HG03095 (cell line): ENCODE measurements around the gene EYA3.
A peak's percentile ranks its signal among the peaks of the same experiment; 100 is the strongest.

Source experiments
- ATAC-seq: cut with Tn5 transposase; IDR thresholded peaks from one replicate; pipeline ENCODE4 v1.9.1; 2021; ENCODE audit warnings: moderate library complexity; ENCODE audit not compliant: unreplicated experiment

Gene EYA3

DNA sequence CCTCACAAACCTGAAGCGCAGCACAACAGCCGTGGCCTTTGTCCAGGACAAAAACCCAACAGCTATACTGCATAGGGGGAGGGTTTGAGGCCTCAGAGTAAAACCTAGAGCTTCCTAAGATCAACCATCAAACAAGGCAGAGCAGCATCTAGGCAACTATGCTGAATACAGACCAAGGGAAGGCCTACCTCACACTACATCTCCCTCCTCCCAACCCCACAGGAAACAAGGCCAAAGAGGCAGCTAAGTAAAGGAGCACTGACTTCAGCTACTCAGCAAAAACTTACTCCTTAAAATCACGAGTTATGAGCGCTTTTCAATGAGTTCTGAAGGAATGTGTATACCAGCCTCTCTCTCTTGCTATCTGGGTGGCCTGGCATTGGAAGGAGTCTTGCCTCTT, 116.3 kb downstream of the EYA3 start:
- ATAC-seq: no peak

DNA sequence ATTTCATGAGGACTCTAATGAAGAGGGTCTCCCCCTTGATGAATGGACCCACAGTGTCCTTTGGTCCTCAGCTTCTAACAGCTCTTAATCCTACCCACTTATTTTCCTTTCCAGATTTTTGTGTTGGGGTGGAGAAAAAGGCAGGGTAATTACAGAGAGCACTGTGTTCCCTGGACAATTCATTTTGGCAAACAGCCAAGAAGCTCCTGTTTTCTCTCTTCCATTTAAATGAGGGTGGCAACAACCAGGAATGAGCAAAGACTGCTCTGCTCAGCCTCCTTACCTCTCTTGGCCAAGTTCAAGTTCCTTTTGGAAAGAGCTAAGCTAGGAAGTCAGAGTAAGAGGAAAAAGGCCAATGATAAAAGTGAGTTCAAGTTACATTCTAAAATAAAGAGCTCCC, 116.7 kb downstream of the EYA3 start:
- ATAC-seq: no peak

DNA sequence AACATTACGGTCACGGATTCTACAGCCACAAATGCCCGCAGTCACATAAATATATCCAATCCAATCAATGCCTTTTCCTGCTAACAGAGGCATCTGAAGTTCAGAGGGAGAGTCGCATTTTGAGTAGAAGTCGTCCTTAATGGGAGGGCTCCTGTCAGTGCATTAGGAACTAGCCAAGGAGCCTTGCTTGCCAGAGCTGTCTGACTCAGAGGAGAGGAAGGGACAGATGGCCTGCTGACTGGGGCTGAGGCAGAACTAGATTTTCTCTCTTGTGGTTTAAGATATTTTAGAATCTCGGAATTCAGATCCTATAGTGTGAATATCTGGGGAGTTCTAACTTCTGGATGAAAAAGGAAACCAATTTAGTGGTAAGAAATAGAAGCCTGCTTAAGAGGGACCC, 118.0 kb downstream of the EYA3 start:
- no peak for ATAC-seq

DNA sequence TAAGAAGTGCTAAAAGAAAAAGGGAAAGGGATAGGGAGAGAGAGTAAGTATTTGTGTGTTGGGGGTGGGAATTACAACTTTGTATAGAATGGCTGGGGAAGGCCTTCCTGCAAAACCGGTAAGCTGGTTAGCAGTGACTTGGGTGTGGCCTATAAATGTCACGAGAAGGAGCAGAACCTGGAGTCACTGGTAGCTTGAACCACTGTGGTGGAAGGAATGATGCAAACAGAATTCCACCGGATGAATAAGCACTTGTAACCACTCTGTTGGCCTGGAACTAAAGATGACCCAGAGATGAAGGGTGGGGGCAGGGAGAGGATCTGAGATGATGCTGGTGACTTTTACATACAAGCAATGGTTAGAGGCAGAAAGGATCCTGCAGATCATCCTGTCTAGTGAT, 119.7 kb downstream of the EYA3 start:
- no peak for ATAC-seq

DNA sequence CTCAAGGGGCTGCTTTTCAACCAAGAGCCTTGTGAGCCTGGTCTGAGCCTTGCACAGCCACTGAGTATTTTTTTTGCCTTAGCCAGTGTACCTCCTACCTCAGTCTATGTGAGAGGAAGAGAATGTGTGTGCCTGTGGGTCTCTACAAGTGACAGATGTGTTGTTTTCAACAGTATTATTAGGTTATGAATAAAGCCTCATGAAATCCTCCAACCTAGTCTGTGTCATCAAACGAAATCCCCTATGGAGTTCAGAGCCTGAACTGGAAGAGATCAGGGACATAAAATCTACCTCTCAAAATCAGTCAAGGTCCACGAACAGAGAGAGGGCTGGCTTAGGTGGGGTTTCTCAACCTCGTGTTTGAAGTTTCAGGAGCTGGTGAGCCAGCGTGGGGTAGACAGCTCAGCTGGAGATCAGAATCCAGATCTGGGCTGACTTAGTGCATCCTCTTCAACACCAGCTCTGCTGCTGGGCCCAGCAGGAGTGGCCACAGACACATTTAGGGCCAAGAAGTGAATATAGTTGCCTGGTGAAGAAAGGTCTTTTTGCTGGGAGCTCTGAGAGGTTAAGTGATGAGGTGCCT, 120.4 kb downstream of the EYA3 start:
- ATAC-seq: no peak

DNA sequence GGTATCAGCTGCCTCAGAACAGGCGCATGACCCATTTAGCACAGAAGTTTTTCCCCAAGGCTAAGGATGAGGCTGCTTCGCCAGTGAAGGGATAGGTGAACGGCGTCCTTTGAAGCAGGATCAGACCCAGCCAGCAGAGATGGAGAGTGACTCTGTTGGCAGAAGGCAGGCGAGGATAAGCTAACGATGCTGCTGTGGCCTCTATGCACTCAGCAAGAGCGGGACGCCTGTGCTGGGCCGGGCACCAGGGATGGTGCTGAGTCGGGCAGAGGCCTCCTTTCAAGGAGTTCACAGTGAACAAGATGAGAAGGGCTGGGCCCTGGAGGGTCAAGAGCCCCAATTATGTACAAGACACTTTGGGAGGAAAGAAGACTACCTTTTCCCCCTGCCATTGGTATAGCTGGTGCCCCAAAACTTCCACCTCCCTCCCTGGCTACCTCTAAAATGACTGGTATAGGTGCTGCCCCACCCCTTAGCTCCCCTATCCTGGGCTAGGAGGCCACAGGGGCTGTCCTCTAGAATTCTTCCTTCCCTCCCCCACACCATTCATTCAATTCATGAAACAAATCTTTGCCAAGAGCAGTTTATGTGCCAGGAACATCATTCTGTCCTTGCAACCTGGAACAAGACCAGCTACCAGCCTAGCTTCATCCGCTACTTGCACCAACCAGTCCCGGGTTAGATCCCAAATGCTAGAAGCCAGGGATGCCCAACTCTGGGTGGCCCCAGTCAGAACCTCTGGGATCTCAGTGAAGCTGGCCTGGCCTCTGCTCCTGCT, 121.1 kb downstream of the EYA3 start:
- no peak for ATAC-seq

DNA sequence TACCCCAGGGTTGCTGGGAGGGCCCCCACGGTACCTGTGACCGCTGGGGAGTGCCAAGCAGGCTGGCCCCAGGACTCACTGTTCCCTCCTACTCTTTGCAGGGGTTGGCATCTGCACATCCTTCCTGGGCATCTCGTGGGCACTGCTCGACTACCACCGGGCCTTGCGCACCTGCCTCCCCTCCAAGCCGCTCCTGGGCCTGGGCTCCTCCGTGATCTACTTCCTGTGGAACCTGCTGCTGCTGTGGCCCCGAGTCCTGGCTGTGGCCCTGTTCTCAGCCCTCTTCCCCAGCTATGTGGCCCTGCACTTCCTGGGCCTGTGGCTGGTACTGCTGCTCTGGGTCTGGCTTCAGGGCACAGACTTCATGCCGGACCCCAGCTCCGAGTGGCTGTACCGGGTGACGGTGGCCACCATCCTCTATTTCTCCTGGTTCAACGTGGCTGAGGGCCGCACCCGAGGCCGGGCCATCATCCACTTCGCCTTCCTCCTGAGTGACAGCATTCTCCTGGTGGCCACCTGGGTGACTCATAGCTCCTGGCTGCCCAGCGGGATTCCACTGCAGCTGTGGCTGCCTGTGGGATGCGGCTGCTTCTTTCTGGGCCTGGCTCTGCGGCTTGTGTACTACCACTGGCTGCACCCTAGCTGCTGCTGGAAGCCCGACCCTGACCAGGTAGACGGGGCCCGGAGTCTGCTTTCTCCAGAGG, 121.9 kb downstream of the EYA3 start:
- no peak for ATAC-seq

DNA sequence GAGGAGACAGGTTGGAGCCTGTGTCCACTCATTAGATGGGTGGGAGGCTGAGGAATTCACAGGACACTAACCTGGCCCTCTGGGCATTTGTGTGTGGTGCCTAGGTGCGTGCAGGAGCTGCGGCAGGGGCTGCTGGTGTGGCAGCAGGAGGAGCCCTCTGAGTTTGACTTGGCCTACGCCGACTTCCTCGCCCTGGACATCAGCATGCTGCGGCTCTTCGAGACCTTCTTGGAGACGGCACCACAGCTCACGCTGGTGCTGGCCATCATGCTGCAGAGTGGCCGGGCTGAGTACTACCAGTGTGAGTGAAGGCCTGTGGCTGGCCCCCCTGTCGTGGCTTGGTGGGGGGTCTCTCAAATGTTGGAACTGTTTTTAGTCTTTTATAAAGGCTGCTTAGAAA, 125.0 kb downstream of the EYA3 start:
- no peak for ATAC-seq

DNA sequence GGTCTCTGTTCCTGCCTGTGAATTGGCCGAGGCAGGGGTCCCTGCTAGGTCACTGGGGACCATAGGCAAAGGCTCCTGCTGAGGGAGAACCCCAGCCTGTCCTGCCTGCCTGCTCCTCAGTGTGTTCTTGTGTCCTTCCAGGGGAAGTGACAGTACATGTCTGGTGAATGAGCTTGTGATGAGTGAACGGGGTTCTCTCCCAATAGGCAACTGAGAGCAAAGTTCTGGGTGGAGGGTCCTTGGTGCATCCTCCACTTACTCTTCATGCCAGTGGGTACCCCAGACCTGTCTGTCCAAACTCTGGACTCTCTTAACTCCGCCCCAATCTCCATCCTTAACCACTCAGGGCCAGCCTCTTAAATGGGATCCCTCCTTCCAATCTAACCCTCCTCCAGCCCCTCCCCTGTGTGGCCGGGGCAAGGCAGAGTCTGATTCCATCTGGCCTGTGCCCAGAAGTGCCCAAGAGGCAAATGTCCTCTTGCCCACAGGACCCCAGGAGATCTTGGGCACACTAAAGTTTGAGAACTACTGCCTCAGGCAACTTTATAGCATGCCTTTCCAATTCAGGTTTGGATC, 126.7 kb downstream of the EYA3 start:
- ATAC-seq: no peak

DNA sequence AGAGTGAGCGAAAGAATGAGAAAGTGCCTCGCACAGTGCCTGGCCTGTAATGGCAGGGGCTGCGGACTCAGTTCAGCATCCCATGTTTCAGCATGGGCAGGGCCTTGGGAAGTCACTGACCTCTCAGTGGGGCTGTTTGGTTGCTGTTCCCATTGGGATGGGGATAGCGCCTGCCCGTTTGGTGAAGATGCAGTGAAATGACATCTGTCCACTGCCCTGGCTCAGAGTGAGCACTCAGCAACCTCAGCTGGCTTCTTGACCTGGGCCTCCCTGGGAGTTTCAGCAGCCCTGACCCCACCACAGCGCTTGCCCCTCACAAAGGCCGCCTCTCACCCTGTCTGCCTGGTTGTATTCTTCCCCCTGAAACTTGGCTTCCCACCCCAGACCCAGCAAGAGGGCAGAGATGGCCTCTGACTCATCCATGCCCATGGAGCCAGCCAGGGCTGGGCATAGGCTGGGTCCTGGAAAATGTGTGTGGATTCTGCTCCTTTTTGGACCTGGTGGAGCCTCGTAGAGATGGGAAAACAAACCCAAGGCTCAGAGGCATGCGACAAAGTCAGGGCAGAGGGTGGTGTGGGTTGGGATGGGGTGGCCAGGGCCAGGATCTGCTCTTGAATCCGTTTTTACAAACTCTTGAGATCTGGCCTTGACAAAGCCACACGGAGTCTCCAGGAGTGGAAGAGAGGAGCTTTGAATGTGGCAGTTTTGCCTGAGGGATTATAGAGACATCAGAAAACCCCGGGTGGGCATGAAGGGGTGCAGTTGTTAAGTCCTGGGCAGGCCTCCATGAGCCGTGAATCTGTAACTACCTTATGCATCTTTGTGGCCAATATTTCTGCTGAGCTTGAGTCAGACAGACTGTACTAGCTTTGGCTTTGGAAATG, 127.4 kb downstream of the EYA3 start:
- no peak for ATAC-seq

DNA sequence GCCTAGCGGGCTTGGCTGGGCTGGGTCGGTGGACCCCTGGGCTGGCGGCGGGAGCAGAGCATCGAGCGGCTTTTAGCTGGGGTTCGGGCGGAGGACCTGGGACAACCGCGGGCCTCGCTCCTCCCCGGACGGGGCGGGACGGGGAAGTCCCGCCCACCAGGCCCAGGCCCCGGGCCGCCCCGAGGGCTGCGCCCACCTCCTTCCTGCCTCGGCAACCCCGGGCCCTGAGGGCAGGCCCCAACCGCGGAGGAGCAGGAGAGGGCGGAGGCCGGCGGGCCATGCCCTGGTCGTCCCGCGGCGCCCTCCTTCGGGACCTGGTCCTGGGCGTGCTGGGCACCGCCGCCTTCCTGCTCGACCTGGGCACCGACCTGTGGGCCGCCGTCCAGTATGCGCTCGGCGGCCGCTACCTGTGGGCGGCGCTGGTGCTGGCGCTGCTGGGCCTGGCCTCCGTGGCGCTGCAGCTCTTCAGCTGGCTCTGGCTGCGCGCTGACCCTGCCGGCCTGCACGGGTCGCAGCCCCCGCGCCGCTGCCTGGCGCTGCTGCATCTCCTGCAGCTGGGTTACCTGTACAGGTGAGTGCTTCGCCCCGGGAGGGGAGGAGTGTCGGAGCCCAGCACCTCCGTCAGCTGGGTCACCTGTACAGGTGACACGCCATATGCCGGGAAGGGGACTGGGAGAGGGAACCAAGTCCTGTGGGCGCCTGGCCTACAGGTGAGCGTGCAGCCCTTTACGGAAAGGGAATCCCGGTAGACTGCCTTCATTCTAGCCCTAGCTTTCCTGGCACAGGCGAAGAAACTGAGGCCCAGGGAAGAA, 128.4 kb downstream of the EYA3 start, which contains the start of gene XKR8:
XKR8 (plus strand) TSS at position 182 of the 812 bp plus-strand sequence; CDS start at position 279, 97 bp downstream.
- ATAC-seq: peak; percentile 78

DNA sequence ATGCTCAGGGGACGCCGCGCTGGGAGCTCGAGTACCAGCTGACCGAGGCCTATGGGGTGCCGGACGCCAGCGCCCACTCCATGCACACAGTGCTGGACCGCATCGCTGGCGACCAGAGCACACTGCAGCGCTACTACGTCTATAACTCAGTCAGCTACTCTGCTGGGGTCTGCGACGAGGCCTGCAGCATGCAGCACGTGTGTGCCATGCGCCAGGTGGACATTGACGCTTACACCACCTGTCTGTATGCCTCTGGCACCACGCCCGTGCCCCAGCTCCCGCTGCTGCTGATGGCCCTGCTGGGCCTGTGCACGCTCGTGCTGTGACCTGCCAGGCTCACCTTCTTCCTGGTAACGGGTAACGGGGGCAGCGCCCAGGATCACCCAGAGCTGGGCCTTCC, 129.9 kb downstream of the EYA3 start:
- ATAC-seq: no peak

DNA sequence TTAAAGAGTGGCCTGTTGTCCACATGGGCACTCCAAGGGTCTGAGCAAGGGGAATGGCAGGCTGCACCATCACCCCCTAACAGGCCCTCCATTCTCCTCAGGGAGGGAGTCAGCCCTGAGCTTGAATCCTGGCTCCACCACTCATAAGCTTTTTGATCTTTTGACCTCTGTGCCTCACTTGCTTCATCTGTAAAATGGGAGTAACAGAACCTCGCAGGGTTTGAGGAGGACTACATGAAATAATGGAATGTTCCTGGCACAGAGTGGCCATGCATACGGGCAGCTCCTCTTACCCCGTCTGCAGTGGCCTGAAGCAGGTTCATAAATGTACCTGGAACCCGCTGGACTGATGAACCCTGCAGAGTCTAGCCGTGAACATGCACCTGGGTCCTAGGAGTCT, 130.8 kb downstream of the EYA3 start:
- no peak for ATAC-seq

DNA sequence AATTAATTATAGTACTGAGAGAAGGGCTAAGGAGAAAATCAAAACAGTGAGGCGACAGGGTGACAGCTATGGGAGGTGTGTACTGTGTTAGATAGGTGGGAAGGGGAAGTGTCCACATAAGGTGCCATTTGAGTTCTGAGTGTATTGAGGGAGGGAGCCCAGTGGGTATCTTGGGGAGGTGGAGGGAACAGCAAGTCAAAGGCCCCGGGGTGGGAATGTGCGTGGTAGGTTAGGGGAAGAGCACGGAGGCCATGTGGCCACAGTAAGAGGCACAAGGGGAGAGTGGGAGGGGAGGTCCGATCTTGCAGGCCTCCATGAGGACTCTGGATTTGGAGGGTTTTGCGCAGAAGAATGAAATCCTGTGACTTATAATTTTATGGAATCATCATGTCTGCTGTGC, 131.6 kb downstream of the EYA3 start:
- ATAC-seq: no peak

DNA sequence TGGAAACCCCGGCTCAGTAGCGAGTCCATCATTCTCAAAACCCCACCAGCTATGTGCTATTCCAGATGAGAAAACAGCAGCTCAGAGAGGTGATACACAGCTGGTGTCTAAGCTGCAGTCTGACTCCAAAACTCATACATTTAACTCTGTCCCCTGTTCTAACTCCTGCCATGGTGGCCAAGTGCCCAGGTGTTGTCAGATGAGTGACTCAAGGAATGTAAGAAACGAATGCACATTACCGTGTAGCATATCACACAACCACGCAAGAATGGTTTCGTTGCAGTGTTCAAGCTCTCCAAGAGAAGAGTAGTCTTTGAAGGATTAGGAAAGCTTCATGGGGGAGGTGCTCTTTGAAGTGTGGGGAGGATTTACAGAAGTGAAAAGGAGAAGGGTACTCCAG, 133.3 kb downstream of the EYA3 start:
- no peak for ATAC-seq

DNA sequence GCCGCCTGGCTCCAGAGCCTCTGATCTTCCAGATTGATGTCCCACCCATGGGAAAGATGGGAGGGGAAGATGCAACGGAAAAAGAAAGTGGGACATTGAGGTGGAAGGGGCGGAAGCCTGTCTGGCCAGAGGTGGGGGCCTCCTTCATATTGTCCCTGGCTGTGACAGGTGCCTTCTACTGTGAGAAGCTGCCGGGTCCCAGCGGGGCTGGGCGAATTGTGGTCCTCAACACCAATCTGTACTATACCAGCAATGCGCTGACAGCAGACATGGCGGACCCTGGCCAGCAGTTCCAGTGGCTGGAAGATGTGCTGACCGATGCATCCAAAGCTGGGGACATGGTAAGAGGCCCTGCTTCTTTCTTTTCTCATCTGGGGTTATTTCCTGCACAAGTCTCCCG, 134.2 kb downstream of the EYA3 start:
- ATAC-seq: no peak

DNA sequence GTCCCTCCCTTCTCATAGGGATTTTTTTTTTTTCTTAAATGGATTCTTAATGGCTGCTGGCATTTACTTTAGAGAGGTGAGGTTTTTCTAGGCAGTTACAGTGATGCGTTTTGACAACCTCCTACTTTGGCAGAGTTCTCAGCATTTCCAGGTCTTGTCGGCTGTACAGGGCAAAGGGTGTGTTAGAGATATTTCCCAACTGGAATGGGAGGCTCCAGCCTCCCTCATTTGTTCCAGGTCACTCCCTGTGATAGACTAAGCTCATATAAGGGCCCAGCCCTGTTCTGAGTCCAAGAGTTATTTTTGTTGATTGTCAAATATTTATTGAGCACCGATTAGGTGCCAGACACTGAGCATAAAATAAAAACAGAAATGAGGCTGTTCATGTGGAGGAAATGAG, 136.3 kb downstream of the EYA3 start:
- no peak for ATAC-seq

DNA sequence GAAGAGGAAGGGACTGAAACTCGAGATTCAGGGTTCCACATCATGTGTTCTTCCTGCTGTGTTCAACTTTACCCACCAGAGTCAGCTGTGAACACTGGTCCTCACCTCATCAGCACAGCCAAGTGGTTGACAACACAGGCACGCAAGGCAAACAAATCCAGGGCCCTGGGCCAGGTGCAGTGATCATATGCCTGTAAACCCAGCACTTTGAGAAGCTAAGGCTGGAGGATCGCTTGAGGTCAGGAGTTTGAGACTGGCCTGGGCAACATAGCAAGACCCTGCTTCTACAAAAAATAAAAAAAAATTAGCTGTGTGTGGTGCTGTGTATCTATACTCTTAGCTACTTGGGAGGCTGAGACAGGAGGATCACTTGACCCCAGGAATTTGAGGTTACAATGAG, 137.0 kb downstream of the EYA3 start:
- ATAC-seq: no peak

DNA sequence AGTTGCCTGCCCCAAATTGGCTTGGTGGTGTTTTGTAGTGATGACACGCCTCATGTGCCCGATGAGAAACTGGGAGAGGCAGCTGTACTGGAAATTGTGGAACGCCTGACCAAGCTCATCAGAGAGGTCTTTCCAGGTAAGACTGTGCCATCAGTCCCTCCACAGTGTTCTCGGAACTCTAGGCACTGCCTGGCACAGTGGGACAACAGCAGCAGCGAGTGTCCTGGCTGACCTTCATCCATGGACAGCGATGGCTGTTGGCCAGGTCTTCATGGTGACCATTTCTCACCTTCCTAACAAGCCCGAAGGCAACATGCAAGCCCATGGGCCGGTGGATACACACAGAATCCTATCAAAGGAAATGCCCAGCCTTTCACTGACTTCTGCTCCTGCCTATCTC, 139.4 kb downstream of the EYA3 start:
- no peak for ATAC-seq

DNA sequence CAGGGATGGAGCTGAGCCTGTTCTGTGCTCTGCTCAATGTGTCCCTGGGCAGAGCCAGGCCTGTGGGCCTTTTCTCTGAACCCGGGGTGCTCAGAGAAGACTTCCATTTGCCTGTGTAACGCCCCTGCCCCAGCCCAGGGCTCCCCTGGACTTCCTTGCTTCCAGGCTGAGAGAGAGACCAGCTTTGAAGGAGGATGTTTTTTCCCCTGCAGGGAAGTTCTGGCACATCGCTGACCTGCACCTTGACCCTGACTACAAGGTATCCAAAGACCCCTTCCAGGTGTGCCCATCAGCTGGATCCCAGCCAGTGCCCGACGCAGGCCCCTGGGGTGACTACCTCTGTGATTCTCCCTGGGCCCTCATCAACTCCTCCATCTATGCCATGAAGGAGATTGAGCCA, 143.4 kb downstream of the EYA3 start:
- ATAC-seq: no peak
